CD4-positive, alpha-beta T cell treated with Interleukin-15 for 4 hours (primary cell): ENCODE results near the gene BCO2.

ENCODE experiments used
- DNase-seq: peaks from one replicate; pipeline ENCODE4 v3.0.0-alpha.2; 2020; ENCODE audit warnings: low spot score

The BCO2 gene

GRCh38 chr11:112249871-112250610 lies 74.7 kb downstream of the BCO2 start:
- no peak for DNase-seq

GRCh38 chr11:112253605-112254242 lies 78.4 kb downstream of the BCO2 start:
- no peak for DNase-seq

- DNase-seq, result no peak
Observed at GRCh38 chr11:112255067-112255720, 79.9 kb downstream of the BCO2 start.

- DNase-seq, result no peak
Observed at GRCh38 chr11:112260490-112260889, 85.2 kb downstream of the BCO2 start, which contains the start of gene PLET1. Gene PLET1 (minus strand): TSS chr11:112260860. CDS start chr11:112260589, 271 bp downstream.

GRCh38 chr11:112265659-112266409 lies 90.5 kb downstream of the BCO2 start:
- DNase-seq, result no peak

GRCh38 chr11:112266410-112266778 lies 91.1 kb downstream of the BCO2 start:
- no peak for DNase-seq

- DNase-seq, result no peak
Observed at GRCh38 chr11:112267188-112267591, 91.9 kb downstream of the BCO2 start.

- no peak for DNase-seq
Observed at GRCh38 chr11:112268406-112268805, 93.1 kb downstream of the BCO2 start.
